Hematopoietic multipotent progenitor cell treated with erythropoietin and hydrocortisone succinate and interleukin-3 and kit ligand, for 4 days (in vitro differentiated cells): ENCODE data around the gene SCNN1B.
"Not testable (repeated sequence)": the region's sequence is repeated elsewhere in the genome, so short reads cannot be mapped to it uniquely, and the experiment has no call there.

ENCODE experiments used
- DNase-seq: peaks from one replicate; pipeline ENCODE4 v3.0.0-alpha.2; 2015

Gene SCNN1B

GRCh38 chr16:23383881-23384280 is 81.8 kb downstream of the SCNN1B start:
- no peak for DNase-seq

- DNase-seq = no peak
Observed at GRCh38 chr16:23384878-23385277, 82.8 kb downstream of the SCNN1B start.

GRCh38 chr16:23385441-23385840 is 83.3 kb downstream of the SCNN1B start:
- DNase-seq = no peak

GRCh38 chr16:23387666-23388065 is 85.6 kb downstream of the SCNN1B start:
- DNase-seq = no peak

DNA sequence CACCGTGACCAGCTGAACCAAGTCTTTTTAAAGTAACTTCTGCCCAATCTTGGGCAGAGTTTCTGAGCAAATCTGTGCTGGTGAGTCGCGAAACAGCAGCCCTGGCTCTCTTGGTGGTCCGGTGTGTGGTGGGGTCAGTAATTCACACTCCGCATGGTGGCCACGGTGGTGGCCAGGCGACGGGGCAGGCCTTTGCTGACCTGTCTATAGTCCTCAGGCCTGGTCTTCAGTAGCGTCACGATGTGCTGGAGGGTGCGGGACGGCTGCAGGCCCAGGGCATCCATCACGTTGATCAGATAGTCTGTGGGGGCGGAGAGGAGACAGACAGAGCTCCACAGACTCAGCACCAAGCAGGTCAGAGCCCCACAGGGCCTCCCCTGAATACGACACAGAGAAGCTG is 86.7 kb downstream of the SCNN1B start:
- no peak for DNase-seq

DNA sequence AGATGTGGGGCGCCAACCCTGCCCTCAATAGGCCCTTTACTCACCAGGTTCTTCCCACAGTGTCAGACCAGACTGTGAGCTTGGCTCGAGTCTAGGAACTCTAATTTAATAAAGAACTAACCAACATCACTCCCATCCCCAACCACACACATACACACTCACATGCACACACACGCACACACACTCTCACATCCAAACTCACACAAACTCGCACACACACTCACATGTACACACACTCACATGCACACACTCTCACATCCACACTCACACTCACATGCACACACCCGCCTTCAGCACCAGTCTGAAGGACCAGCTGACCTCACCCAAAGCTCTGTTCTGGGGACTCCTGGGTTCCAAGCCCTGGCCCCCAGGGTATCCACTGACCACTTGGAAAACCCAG is 87.1 kb downstream of the SCNN1B start:
- DNase-seq = no peak

- DNase-seq = not testable (repeated sequence)
Observed at GRCh38 chr16:23389936-23390335, 87.8 kb downstream of the SCNN1B start.

DNA sequence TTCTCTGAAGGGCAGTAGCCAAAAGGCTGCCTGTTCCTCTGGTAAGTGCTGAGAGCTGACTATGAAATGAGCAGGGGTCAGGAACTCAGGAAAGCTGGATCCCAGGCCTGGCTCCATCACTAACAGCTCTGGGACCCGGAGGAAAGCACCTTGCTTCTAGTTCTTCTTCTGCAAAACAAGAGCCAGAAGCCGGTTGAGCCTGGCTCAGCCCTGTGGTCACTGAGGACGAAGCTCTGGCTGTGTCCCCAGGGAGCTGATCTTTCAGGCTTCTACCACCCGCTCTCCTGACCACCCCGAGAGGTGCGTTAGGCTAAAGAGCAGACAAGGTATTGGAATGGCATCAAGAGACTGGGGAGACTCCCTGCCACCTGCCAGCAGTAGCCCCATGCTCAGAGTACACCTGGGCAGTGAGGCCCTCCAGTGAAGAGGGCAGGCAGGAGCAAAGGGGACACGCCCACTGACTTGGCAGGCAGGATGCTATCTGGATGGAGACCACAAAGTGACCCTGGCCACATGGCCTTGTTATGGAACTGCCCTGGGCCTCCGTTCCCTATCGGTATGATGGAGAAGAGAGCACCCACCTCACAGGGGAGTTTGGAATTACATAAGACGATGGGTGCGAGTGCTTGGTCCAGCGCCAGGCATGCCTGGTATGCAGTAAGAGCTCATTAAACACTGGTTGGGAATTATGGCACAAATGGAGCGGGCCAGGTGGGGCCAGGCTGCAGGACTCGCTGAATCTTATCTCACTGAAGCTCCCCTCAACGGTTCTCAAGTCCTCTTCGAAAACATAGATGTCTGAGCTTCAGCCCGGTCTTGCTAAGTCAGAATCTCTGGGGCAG is 89.5 kb downstream of the SCNN1B start:
- no peak for DNase-seq

DNA sequence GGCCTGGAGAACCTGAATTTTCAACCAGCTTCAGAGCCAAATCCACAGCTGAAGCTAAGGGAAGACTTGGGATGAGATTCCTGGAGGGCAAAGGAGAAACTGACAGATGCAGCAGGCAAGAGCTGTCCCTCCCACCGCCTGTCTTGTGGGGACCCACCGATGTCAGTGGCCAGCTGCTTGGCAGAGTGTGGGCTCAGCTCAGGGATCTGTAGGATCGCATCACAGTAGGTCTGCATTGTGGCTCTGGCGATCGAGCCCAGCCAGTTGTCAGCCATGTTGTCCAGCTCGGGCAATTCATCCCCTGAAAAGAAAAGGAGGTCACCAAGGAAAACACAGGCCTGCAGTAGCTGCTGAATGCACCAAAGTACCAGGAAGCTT is 90.1 kb downstream of the SCNN1B start:
- DNase-seq = no peak

DNA sequence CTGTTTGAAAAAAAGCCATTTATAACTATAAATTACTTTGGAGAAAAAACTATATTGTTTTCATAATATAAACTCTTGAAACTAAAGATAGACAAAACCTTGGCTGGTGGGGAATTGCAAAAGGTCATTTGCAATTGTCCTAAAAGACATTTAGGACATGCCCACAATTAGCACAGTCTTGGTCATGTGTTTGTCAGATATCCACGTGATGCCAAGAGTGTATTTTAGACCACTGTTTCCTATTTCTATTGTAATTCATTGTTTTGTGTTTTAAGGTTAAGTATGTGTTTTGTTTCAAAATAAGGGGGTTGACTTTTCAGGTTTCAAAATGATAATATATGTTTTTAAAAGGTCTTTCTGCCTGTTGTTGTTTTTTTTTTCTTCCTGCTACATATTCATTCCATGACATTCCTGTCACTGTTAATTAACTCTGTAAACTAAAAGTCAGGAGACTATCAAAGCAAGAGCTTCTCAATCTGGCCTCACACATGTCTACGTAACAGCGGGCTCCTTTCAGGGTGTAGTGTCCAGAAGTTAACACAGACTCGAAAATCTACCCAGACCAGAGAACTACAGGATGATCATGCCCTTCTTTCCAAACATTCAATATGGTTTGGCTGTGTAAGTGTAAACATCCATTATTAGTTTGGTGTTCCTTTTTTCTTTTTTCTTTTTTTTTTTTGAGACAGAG is 92.2 kb downstream of the SCNN1B start:
- DNase-seq = no peak

- no peak for DNase-seq
Observed at GRCh38 chr16:23395732-23396131, 93.6 kb downstream of the SCNN1B start.

- DNase-seq = no peak
Observed at GRCh38 chr16:23397464-23397863, 95.4 kb downstream of the SCNN1B start.

- DNase-seq = no peak
Observed at GRCh38 chr16:23398987-23399805, 97.1 kb downstream of the SCNN1B start.

DNA sequence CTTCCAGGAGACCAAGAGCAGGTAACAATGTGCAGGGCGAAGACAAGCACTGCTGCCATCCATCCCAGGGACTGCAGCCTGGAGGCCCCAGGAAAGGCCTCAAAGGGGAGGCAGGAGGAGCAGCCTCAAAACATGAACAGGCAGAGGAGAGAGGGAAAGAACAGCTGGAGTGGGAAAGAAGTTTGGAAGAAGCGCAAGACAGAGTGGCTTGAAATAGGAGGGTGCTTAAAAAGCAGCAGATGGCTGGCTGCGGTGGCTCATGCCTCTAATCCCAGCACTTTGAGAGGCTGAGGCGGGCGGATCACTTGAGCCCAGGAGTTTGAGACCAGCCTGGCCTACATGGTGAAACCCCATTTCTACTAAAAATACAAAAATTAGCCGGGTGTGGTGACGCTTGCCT is 98.3 kb downstream of the SCNN1B start:
- DNase-seq = not testable (repeated sequence)

DNA sequence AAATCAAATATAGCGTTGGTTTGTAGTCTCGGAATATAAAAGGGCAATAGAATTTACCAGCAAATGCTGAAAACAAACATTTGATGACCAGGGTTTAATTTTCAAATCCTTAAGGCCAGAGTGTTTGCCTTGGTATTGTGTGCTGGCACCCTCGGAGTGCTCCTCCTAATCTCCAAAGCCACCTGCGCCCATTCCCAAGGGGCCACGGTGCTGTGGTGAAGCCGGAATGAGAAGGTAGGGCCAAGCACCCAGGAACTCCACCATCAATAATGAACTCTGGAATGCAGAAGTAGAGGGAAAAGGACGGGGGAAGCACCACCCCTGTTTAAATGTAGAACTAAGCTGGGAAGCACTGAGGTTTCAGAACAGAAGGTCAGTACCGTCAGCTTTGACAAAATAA is 99.0 kb downstream of the SCNN1B start:
- no peak for DNase-seq

GRCh38 chr16:23402100-23402499 is 100.0 kb downstream of the SCNN1B start:
- DNase-seq = no peak

- DNase-seq = no peak
Observed at GRCh38 chr16:23403547-23403946, 101.4 kb downstream of the SCNN1B start.

DNA sequence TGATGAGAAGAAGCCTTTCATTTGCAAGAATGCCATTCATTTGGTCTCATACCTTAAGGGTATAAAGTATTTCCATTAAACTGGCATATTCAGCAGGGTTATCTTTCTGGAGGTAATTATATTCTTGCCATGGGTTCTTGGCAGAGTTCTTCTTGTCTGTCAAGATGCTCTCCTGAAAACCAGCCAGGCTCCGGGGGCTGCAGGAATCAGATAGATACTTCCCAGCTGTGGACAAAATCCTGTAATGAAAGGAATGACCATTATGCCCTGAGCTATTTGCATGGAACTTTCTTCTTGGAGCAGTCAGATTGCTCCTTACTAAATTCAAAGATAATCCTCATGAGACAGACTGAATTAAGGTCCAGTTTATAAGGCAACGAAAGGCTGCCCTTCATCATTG is 103.9 kb downstream of the SCNN1B start:
- no peak for DNase-seq

GRCh38 chr16:23406546-23407240 is 104.6 kb downstream of the SCNN1B start:
- no peak for DNase-seq

GRCh38 chr16:23407436-23408127 is 105.5 kb downstream of the SCNN1B start:
- no peak for DNase-seq

DNA sequence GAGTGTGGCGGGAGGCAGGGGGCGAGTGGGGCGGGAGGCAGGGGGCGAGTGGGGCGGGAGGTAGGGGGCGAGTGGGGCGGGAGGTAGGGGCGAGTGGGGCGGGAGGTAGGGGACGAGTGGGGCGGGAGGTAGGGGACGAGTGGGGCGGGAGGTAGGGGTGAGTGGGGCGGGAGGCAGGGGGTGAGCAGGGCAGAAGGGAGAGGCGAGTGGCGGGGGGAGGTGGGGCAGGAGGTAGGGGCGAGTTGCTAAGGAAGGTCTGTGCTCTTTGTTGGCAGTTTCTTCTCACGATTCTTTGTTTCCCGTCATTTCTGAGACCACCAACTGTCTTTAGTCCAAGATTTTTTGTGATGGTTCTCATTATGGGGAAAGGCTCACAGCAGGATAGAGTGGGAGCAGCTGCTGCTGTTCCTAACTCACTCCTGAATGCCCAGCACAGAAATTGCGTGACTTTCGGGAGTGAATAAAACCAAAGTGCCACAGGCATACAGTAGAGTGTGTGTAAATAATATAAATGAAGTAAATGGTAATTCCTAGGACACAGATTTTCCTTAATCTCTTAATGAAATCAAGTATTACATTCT is 106.2 kb downstream of the SCNN1B start:
- no peak for DNase-seq

DNA sequence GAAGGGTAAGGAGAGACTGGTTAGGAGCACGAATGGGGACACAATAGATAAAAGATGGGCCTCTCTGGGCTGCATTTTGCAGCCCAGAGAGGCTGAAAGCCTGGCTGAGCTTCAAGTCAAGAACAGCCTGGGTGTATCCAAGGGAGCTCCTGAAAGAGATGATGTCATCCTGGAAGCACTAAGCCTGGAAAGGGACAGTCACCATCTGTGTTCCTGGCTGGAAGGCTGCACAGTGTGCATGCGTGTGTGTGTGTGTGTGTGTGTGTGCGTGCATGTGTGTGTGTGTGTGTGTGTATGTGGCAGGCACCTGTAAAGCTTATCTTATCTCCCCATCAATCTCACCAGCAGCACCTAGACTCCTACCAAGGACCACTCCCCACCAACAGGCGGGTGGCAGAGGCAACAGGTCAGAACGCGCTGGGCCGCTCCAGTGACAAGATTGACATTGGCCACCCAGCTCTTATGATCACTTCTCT is 106.8 kb downstream of the SCNN1B start:
- DNase-seq = no peak
